Activated CD4-positive, alpha-beta T cell treated with anti-CD3 and anti-CD28 coated beads for 4 hours (primary cell): Measurements from ENCODE around the gene ADAM12.

Source experiments
- DNase-seq, 2 donors: peaks; one replicate each; pipeline ENCODE4 v3.0.0-alpha.2; 2020

ADAM12 gene

DNA sequence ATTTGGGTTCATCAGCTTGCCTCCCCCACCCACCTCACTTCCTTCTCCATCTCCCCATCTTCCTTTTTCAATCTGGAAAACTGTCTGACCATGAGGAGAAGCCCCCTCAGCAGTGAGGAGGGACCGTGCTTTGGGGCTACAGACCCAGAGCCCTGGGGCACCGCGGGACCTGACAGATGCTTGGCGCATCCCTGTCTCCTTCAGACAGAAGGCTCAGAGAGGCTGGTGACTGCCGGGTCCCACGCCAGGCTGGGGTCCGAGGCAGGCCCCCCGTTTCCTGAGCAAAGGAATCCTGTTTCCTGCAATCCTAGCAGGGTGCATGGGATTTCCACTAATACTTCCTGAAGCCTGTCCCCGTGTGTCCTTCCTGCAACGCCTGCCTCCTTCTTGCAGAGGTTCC, 344.9 kb downstream of the ADAM12 start:
- DNase-seq = no peak

DNA sequence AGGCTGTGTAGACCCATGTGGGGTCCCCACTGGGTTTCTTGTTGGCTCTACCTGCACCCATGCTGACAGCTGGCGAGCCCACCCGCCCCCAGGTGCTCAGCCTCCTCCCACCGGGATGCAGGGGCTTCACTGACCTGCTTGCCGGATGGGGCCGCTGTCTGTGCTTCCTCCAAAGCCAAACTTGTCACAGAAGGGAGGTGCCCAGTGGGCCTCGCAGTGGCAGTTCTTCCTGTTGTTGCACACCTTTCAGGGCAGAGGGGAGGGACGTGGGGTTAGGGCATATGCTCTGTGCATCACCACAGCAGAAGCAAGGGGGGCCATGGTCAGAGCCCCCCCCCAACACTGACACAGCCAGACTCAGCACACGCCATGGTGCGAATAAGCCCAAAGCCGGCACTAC, 345.4 kb downstream of the ADAM12 start:
- no peak for DNase-seq

DNA sequence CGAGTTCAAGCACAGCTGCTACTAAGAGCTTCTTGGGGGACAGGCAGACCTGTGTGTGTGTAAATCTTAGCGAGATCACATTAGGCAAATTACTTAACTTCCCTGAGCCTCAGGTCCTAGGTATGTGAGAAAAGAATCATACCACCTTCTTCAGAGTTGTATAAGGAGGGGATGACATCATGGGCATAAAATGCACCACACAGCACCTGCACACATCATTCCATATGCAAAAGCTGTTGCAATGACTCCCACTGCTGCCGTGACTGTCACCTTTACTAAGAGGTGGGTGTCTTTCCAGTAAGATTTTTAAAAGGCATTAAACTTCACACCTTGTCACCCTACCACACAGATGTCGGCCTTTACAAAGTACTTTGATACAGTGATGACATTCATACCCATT, 345.9 kb downstream of the ADAM12 start:
- no peak for DNase-seq

DNA sequence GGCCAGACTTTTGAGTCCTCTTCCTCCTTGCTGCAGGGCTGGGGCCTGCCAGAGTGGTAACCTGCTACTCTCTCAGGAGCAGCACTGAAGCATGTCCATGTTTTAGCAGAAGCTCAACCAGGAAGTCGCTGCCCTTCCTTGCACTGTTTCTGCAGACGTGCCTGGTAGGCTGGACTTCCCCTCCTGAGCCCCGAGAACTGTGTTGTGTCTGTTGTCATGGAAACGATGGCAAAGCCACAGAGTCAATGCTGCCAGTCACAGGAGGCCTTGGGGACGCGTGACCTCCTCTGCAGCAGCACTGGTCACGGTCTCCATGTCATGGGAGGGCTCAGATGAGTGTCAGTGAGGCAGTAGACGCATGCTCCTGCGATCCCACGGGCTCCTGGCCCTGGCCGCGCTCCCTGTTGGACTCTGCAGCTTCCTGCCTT, 346.5 kb downstream of the ADAM12 start:
- DNase-seq = peak; percentile 40 to 57

DNA sequence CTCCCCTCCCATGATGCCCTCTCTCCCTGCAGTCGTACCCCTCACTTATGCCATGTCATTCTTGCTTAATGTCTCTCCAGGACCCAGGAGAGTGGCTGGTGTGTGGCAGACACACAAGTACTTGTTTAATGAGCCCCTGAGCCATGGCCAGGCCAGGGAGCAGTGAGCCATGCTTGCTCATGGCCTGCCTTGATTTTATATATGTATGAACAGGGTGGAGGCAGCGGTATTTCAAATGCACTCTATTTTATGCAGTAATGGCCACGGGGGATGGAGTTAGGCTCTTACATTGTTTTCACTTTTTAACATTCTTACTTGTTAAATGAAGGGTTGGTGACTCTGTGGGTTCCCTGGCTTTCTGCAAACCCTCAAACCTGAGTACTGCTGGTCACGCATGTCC, 347.2 kb downstream of the ADAM12 start:
- DNase-seq = no peak

DNA sequence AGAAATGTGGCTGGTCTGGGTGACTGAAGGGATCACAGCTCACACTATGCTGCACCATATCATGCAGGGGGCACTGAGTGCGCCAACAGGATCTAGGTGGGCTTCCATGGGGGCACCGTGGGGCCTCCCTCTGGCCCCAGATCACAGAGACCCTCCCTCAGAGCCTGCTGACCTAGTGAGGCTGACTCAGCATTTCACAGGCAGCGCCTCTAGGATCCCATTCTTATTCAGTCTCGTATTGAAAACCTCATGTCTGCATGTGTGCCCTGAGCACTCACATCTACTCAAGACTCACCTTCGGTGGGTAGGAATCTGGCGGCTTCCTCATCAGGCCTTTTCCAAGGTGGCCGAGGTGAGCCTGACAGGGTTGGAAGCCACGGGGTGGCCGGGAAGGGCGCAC, 350.3 kb downstream of the ADAM12 start:
- no peak for DNase-seq

DNA sequence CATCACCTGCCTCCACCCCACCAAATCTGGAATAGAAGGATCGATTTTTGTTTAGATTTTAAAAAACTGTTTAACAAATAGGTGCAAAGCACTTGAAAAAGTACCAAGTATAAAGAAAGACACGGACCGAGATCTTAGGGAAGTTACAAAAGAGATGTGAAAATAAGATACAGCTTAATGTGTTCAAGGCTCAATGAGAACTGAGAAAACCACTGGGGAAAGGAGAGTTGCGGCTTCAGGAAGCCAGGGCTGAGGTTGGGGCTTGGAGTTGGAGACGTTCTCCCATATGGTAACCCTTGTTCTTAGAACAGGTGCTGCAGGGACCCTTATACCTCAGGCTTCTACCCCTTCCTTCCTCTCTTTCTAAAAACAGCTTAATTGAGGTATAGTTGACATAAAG, 351.8 kb downstream of the ADAM12 start:
- DNase-seq = no peak

DNA sequence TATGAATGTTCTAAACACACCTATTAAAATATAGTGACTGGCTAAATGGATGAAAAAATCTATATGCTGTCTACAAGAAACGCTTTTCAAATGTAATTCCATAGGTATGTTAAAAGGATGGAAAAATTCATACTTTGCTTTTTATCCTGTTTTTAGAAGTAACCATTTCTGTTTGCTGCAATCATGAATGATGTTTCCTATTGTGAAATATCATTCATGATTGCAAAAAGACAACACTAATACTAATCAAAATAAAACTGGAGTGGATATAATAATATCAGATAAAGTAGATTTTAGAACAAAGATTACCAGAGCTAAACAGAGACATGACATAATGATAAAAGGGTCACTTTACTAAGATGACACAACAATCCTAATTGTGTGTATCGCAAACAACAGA, 353.7 kb downstream of the ADAM12 start:
- DNase-seq = no peak

DNA sequence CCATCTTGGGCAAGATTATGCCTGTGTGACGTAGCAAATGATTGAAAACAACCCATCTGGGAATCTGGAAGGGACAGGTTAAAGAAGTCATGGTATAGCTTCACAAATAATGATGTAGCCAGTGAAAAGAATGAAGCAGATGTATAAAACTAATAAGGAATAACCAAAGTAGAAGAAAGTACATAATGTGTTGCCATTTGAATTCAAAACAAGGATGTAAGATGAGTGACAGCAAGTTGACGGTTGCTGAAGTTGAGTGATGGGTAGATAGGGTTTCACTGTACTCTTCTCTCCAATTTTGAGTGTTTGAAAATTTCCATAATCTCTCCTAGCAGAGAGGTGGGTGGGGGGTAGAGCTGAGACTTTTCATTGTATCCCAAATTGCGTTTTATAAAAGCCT, 358.3 kb downstream of the ADAM12 start:
- no peak for DNase-seq

DNA sequence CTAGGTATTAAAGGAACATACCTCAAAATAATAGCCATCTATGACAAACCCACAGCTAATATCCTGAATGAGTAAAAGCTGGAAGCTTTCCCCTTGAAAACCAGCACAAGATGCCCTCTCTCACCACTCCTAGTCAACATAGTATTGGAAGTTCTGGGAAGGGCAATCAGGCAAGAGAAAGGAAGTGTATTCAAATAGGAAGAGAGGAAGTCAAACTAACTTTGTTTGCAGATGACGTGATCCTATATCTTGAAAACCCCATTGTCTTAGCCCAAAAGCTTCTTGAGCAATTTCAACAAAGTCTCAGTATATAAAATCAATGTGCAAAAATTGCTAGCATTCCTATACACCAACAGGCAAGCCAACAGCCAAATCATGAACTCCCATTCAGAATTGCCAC, 360.6 kb downstream of the ADAM12 start:
- DNase-seq = no peak

DNA sequence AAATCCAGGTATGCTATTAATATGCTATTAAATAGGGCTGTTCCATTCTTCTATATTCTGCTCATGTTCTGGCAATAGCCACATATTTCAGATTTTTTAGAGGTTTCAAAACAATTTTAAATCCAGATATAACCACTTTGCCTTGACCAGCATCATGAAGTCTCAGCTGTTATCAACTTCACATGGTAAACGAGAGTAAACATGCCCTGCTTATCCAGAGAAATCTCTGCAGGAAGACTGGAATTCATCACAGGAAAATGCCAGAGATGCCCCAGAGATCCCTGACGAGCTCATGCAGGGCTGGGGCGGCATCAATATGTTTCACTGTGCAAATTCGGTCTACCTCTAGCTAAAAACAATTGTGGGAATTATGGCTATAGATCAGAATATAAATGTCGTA, 365.4 kb downstream of the ADAM12 start:
- DNase-seq = no peak

DNA sequence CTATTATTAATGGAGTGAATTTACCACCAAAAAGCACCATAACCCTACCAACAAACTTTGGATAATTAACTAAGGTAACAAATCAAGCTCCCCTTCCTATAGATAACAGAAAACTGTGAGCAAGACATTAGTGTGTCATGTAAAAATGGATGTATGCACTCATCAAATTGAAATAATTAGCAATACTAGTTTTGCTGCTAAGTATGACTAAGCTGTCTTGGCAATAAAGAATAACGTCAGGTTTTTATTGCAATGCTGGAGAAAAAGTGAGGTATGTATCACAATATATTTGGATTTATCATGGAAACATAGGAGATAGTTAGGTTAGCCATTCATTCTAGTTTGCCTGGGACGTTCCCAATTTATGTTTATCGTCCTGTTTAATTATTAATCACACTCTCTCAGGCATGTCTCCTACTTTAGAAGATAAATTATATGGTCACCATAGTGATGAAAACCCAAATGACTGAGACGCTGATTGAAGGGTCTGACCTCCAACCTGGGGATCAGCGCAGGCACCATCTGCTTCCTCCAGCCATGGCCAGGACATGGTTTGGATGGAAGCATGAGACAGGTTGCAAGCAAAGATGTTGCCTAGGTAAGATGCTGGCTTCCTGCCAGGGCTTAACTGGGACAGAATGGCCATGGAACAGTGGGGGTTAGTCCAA, 366.3 kb downstream of the ADAM12 start:
- DNase-seq = no peak

DNA sequence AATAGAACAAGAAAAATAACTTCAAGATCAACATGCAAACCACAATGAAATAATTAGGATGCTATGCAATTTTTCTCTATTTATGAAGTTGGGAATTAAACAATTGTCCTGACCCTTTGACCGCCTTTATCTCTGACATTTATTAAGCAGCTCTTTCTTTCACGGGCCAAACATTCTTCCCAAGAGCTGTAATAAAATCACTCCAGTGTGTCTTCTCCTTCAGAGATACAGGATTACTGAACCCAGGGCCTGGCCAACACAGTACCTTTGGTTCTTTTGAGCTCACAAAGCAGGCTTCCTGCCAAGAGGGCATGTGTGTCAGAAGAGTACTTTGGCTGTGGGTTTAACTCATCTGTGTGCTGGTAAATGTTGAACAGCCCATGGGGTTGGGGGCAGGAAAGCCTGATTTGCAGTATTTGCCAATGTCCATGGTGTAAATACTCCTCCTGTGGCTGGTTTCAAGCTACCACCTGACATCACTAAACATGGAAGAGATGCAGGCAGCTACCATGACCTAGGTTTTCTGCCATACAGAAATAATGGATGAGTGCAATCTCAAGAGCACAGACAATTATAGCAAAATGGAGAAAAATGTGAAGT, 370.2 kb downstream of the ADAM12 start:
- DNase-seq = no peak

DNA sequence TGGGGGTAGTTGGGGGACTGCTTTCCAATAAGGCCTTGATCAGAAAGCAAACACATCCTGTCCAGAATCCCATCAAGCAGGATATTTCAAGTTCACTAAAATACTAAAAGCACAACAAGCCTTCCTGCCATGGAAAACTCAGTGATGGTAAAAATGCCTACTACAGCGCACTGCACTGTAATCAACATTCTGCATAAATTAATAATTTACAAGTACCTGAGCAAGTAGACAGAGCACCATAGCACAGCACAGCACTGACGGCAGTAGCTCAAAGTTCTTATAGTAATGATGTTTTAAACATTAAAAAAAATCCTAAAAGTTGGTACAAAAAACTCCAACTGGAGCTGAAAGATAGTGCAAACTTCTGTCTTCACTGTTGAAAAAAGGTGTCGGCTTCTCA, 371.4 kb downstream of the ADAM12 start:
- DNase-seq = no peak

DNA sequence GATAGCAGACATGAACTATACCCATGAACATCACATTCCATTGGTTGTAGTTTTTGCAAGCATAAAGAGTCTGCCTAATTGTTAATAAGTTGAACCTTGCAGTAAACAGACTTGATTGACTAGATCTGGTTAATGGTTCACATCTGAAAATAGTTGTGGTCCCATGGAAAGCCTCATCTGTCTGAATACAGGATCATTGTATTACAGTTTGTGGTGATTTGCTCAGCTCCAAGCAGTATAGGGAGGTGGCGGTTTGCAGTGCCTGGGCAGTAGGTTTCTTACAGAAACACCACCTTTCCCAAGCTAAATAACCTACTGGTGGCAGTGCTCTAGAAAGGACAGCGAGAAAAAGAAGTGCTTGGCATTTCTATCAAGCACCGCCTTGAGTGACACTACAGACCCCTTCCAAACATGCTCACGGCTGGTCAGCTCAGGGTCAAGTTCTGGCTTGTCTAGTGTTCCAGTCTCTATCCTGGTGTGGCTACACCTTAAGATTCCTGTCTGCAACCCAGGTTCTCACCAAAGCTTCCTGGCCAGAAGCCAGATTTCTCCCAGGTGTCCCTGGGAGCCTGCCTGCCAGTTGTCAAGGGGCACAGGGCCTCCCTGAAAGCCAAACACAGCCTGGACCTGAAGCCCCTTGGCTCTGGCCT, 372.0 kb downstream of the ADAM12 start:
- no peak for DNase-seq

DNA sequence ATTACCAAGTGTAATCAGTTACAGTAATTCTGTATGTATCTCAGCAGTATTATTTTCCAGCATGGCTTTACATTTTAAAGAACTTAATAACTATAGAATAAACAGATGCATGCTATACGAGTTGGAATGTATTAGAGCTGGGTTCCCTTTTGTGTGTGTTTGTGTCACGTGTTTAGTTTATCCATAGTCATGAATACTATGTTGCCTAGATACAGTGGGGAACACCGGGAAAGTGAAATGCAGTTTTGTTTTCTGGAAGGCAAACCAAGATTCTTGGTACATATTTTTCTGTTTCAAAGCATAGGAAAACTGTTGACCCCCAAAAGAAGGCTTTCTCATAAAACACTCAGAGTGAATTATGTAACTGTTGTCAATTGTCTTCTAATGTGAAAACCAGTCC, 372.9 kb downstream of the ADAM12 start:
- DNase-seq = no peak

DNA sequence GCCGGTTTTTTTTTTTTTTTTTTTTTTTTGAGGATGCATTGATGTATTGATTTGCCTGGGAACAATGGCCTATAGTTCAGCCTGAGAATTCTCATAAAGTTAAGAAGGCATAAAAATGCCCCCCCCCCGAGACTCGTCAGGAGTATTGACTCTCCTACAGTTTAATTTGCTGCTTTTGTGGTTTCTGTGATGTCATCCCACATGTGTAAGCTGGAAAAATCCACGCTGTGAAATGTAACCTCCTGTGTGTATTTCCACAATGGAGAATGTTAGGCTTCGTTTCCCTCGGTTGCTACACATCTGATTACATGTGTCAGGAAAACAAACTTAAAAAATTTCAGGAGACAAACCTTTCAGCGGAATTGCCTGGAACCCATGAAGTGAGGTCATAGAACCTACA, 374.0 kb downstream of the ADAM12 start:
- no peak for DNase-seq

DNA sequence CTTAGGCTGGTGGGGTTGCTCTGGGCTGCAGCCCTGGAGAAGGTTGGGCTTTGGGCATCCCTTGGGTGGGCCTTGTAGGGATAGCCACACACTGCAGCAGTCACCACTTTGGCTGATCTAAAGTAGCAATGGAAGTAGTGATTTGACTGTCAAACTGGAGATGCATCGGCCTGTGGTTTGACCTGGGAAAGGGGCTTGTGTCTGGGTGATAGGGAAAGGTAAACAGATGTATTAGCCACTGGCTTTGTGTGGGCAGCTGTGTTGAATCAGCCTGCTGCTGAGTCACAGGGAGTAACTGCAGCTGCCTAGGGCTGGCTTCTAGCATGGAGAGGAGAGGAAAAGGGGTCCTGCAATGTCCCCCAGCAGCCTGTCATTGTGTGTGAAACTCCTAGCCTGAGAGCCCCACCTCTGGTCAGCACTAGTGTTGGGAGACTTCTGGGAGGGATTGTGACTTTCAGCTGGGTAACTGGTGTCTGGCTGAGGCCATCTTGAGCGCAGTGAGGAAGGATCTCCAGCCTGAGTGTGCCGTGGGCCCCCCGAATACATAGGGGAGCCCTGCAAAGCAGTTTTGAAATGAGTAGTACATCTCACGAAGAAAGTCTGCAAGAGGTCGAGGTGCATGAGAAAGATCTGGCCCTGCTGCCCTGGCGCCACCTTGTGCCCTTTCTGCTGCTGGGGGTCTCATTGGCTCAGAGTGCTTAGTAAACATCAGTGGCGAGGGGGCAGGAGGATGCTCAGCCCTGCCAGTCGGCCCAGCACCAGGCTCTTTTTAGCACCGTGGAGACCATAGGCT, 374.6 kb downstream of the ADAM12 start:
- no peak for DNase-seq

DNA sequence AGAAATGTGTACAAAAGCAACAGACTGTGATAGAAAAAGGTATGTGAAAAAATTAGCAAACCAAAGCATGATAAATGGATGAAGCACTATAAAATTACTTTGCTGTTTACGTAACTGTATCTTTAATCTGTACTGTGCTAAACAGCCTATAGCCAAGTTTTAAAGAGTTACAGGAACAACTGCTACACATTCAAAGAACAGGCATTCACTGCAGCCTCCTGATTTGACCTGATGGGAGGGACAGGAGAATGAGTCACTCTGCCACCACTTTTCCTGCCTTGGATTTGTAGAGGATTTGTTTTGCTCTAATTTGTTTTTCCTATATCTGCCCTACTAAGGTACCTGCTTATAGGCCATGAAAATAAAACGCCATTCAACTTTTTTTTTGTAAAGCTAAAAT, 375.8 kb downstream of the ADAM12 start:
- DNase-seq = no peak

DNA sequence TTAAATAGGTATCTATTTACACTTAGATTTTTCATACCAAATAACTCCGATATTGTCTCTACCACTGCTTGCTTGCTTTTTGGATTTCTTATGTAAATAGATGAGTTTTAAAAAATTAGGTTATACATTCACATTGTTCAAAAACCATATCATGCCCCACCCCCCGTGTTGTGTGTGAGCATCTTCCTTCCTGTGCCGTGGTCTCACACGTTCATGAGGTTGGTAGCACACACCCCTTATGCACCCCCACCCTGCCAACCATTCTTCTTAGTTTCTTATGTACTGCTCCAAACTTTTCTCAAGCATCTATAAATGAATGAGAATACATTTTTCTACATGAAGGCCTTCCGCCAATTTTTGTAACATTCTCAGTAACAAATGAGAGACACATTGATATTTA, 376.3 kb downstream of the ADAM12 start:
- DNase-seq = no peak

DNA sequence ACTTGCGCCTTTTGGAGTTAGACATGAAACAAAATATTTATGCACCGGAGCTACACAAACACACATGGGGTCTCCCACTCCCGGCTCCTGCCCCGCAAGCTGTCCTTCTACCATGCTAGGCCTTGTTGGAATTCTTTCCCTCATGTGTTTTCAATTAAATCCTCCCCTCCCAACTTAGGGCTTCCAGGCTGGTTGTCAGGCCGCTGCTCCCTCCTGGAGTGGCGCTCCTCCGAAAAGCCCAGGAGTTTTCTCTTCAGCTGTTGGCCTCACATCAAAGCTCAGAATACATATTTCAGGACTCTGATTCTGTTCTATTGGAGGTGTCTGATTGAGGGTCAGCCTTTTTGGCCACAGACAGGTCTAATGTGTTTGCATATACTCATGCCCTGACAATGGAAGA, 378.6 kb downstream of the ADAM12 start:
- DNase-seq = no peak

DNA sequence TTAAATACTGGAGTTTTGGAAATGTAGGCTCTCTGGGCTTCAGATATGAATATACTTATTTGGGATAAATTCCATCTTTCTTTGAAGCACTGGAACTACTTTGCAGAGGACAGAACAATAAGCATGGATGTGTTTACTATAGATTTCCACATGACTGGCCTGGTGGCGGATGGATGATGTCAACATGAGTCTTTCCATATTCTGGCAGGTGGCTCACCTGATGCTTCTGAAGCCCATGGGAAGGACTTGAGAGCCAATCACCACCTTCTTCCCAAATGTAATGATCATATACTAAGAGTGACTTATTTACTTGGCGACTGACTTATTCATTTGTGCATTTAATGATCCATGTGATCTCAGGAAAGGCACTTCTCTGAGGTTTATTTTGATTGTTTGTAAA, 381.4 kb downstream of the ADAM12 start:
- no peak for DNase-seq

DNA sequence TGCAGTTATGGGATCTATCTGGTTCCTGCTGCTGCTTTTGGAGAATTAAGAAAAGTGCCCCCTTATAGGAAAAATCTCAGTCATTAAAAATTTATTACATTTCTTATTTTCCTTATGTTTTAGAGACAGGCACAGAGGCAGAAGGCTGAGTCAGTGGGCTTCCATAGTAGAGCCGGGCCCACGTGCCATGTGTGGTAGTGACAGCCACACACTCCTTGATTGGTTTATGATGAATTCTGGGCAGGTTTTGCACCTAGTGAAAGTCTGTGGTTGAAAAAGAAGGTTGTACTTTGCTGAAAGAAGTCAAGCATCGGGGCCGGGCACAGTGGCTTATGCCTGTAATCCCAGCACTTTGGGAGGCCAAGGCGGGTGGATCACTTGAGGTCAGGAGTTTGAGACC, 382.0 kb downstream of the ADAM12 start:
- DNase-seq = no peak

DNA sequence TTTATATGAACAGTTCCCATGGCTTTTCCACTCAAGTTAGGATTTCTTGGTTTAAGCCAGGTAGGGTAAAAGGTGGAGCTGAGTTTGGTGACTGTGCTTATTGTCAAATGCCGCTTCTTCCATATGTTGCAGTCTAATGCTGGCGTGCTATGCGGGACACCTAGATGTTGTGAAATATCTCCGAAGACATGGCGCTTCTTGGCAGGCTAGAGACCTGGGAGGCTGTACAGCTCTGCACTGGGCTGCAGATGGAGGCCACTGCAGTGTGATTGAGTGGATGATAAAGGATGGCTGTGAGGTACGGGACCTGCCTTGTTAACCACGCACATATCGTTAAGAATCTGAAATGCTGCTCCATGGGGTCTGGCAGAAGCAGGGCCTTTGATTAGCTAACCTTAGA, 383.5 kb downstream of the ADAM12 start:
- DNase-seq = no peak
